Measurements from ENCODE around the gene CASP10. TPM values are rescaled to one million over a fixed set of nuclear protein-coding genes. Genes with fewer than 3 reads are reported as not detected.

Gene CASP10
- total RNA-seq, 4 donors from 2014 or later: 38.2 to 71.1 (median 46.2) TPM

- Histone ChIP-seq H3K9me3 (no peaks in the 10 kb centered on the region), H3K4me1 (peaks cover 0 to 34% (median 17%) of the 10 kb centered on the region in 4 donors), H3K36me3 (no peaks in the 10 kb centered on the region), H3K27ac (peak overlapping the region in 2 of 4 donors; percentile 88 to 93), H3K4me3 (no peak overlapping the region), H3K27me3 (no peaks in the 10 kb centered on the region)
- DNase-seq: no peak
- TF ChIP-seq POLR2A (IDR thresholded peaks at IDR 0.05): no peak
- TF ChIP-seq CTCF (IDR thresholded peaks at IDR 0.05): no peak
Measured at GRCh38 chr2:201255408-201256033, 72.6 kb downstream of the CASP10 start.

- Histone ChIP-seq H3K27ac (peak overlapping the region in 2 of 4 donors; percentile 88 to 93), H3K4me1 (peaks cover 0 to 34% (median 19%) of the 10 kb centered on the region in 4 donors)
Measured at GRCh38 chr2:201256082-201256481, 73.1 kb downstream of the CASP10 start.

GRCh38 chr2:201257381-201257955 lies 74.5 kb downstream of the CASP10 start:
- Histone ChIP-seq H3K4me3 (peak overlapping the region; percentile 33 to 73 (median 56)), H3K36me3 (no peaks in the 10 kb centered on the region), H3K4me1 (peaks cover 0 to 32% (median 17%) of the 10 kb centered on the region in 4 donors), H3K27me3 (no peaks in the 10 kb centered on the region), H3K27ac (peak overlapping the region; percentile 85 to 96 (median 90)), H3K9me3 (no peaks in the 10 kb centered on the region)
- peak; percentile 61 to 76 (median 63) for DNase-seq
- no peak for TF ChIP-seq POLR2A (IDR thresholded peaks at IDR 0.05)
- TF ChIP-seq CTCF (IDR thresholded peaks at IDR 0.05): peak in 4 of 6 experiments; percentile 24 to 44 (median 30)

More at GRCh38 chr2:201256082-201256481, 73.1 kb downstream of the CASP10 start:
- no peak for TF ChIP-seq POLR2A (IDR thresholded peaks at IDR 0.05)
- TF ChIP-seq CTCF (IDR thresholded peaks at IDR 0.05): no peak
- no peaks in the 10 kb centered on the region for H3K9me3 ChIP-seq
- no peaks in the 10 kb centered on the region for H3K27me3 ChIP-seq
- no peak for DNase-seq
- no peak overlapping the region for H3K4me3 ChIP-seq
- no peaks in the 10 kb centered on the region for H3K36me3 ChIP-seq

GRCh38 chr2:201257956-201258665 lies 75.2 kb downstream of the CASP10 start:
- DNase-seq: peak; percentile 81 to 98 (median 97)
- peaks cover 0 to 32% (median 14%) of the 10 kb centered on the region in 4 donors for H3K4me1 ChIP-seq
- no peaks in the 10 kb centered on the region for H3K27me3 ChIP-seq
- no peaks in the 10 kb centered on the region for H3K9me3 ChIP-seq
- H3K36me3 ChIP-seq: no peaks in the 10 kb centered on the region
- peak overlapping the region; percentile 85 to 96 (median 90) for H3K27ac ChIP-seq
- TF ChIP-seq CTCF (IDR thresholded peaks at IDR 0.05) (no peak), POLR2A (IDR thresholded peaks at IDR 0.05) (peak; percentile 38 to 64)
- H3K4me3 ChIP-seq: peak overlapping the region; percentile 33 to 73 (median 56)

GRCh38 chr2:201258666-201259615 lies 76.0 kb downstream of the CASP10 start:
- peak in 1 of 3 donors; percentile 69 for DNase-seq
- TF ChIP-seq POLR2A (IDR thresholded peaks at IDR 0.05): no peak
- TF ChIP-seq CTCF (IDR thresholded peaks at IDR 0.05): peak in 1 of 6 experiments; percentile 15
- Histone ChIP-seq H3K4me1 (peaks cover 0 to 32% (median 14%) of the 10 kb centered on the region in 4 donors), H3K27ac (peak overlapping the region; percentile 85 to 96 (median 90)), H3K9me3 (no peaks in the 10 kb centered on the region), H3K36me3 (no peaks in the 10 kb centered on the region), H3K4me3 (peak overlapping the region; percentile 33 to 73 (median 56)), H3K27me3 (no peaks in the 10 kb centered on the region)

All from Peyer's patch (tissue), 4 donors.